ENCODE results near the gene BRAT1.

The BRAT1 gene

DNA sequence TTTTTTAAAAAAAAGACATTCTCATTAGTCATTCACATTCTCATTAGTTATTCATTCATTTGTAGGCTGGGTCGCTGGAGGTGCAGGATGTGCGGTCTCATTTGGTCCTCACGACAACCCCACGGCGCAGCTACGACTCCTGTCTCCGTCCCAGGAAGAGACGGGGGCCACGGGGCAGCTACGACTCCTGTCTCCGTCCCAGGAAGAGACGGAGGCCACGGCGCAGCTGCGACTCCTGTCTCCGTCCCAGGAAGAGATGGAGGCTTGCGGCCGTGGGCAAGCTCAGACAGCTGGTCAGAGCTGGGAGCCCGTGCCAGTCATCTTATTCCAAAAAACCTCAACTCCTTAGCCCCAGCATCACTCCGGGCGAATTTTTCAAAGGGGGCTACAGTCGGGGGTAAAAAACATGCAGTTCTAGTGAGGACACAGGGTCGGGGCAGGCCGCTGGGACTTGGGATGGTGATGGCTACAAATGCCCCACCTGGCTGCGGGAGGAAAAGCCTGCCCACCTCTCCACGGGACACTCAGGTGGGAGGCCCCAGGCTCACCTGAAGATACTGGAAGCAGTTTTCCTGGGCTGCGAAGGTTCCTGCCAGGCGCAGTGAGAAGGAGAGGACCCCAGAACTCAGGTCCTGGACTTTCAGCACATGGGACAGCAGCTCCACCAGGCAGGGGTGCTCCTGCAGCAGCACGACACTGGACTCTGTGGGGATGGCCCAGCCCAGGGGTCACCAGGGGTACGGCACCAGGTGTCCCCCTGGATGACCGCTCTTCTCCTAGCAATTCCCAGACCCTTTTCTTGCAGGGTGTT, 8.3 kb downstream of the BRAT1 start:
- TF ChIP-seq, protein P1, sequence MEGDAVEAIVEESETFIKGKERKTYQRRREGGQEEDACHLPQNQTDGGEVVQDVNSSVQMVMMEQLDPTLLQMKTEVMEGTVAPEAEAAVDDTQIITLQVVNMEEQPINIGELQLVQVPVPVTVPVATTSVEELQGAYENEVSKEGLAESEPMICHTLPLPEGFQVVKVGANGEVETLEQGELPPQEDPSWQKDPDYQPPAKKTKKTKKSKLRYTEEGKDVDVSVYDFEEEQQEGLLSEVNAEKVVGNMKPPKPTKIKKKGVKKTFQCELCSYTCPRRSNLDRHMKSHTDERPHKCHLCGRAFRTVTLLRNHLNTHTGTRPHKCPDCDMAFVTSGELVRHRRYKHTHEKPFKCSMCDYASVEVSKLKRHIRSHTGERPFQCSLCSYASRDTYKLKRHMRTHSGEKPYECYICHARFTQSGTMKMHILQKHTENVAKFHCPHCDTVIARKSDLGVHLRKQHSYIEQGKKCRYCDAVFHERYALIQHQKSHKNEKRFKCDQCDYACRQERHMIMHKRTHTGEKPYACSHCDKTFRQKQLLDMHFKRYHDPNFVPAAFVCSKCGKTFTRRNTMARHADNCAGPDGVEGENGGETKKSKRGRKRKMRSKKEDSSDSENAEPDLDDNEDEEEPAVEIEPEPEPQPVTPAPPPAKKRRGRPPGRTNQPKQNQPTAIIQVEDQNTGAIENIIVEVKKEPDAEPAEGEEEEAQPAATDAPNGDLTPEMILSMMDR (conservative IDR thresholded peaks at IDR 0.05; ENCODE audit: low read depth, low read length): no peak
- no peak for DNase-seq (ENCODE audit: low read depth)

GRCh38 chr7:2545746-2546425, 9.4 kb downstream of the BRAT1 start:
- TF ChIP-seq, protein P1 (conservative IDR thresholded peaks at IDR 0.05; ENCODE audit: low read depth, low read length): no peak
- H3K4me3 ChIP-seq (ENCODE audit: low read depth, low read length): no peak overlapping the region
- no peak for DNase-seq (ENCODE audit: low read depth)

More for the DNA sequence above, 8.3 kb downstream of the BRAT1 start:
- H3K4me3 ChIP-seq (ENCODE audit: low read depth, low read length): no peak overlapping the region

- no peak overlapping the region for H3K4me3 ChIP-seq (ENCODE audit: low read depth, low read length)
- TF ChIP-seq, protein P1 (conservative IDR thresholded peaks at IDR 0.05; ENCODE audit: low read depth, low read length): no peak
- DNase-seq (ENCODE audit: low read depth): no peak
Observed at GRCh38 chr7:2544541-2545188, 10.7 kb downstream of the BRAT1 start.

DNA sequence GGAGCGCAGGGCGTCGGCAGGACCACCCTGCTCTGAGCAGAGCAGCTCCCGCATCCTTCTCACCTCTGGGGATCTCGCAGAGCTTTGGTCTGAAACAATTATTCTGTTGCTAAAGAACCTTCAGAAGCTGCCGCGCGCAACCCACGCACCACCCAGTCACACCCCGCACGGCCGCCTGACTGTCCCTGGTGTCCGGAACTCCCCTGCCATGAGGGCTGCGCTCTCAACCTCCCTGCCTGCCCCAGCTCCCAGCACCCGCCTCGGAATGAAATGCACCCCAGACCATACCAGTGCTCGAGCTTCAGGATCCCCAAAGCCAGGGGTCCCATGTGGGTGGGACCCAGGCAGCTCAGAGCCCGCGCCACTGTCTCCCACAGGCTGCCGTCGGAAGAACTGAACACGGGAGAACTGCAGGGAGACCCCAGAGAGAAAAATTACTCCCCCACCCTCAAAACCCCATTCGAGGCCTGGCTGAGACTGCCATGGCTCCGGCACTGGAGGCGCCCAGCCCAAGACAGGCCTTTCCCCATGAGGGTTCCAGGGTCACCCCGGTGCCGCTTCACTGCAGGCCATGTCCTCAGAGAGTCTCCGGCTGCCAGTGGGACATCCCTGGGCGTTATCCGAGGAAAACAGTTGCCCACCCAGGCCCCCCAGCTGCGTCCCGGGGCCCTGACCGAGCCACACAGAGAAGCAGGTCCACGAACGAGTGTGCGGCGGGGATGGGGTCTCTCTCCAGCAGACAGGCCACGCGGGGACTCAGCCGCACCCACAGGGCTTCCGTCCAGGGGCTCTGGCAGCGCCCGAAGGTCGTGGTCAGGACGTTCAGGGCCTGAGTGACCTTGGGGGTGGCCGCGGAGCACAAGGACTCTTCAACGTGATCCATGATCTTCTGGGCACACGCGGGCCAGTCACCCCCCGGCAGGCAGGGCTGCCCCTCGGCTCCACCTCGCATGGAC, 12.1 kb downstream of the BRAT1 start:
- TF ChIP-seq, protein P1 (conservative IDR thresholded peaks at IDR 0.05; ENCODE audit: low read depth, low read length): no peak
- DNase-seq (ENCODE audit: low read depth): no peak
- H3K4me3 ChIP-seq (ENCODE audit: low read depth, low read length): no peak overlapping the region

DNA sequence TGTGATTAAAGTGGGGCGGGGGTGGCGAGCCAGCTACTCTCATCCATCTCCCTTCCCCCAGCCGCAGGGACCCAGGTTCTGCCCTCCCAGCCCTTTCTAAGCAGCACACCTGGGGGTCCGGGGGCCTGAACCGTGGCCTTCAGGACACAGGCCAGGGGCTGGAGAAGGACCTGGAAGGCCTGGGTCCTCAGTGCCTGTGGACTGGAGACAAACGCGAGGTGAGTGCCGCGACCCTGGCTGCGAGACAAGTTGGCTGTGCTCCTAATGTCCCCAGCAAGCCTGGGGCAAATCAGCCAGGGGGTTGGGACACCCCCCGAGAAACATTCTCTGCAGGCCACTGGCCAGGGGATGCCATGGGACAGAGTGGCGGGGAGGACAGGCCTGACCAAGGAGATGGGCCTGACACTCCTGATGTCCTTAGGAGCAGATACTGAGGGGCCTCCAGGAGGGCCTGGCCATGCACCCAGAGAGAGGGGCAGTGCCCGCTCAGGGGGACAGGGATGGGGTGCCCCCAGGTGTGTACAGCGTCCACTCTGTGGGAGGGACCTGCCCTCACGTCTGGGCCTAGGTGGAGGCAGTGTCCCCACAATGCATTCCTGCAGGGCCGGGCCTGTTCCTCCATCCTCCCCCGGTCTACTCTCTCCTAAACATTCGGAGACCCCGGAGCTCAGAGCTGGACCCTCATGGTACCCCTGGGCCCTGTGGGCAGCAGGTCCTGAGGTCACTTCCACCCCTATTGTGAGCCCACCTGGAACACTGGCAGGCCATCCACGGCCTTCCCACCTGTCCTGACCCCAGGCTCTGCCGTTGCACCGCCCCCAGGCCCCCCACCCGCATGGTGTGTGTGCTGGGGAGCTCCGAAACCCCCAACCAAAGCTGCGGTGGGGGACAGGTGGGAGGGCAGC, 13.1 kb downstream of the BRAT1 start:
- TF ChIP-seq, protein P1 (conservative IDR thresholded peaks at IDR 0.05; ENCODE audit: low read depth, low read length): no peak
- H3K4me3 ChIP-seq (ENCODE audit: low read depth, low read length): no peak overlapping the region
- DNase-seq (ENCODE audit: low read depth): no peak

All from choroid plexus epithelial cell (primary cell).